ENCODE results near the gene SNRPD2. TPM values are rescaled to one million over a fixed set of nuclear protein-coding genes. Genes with fewer than 3 reads are reported as not detected.

The SNRPD2 gene
- total RNA-seq = 100 to 1,000 TPM; 117 to 159 (median 152) TPM

DNA sequence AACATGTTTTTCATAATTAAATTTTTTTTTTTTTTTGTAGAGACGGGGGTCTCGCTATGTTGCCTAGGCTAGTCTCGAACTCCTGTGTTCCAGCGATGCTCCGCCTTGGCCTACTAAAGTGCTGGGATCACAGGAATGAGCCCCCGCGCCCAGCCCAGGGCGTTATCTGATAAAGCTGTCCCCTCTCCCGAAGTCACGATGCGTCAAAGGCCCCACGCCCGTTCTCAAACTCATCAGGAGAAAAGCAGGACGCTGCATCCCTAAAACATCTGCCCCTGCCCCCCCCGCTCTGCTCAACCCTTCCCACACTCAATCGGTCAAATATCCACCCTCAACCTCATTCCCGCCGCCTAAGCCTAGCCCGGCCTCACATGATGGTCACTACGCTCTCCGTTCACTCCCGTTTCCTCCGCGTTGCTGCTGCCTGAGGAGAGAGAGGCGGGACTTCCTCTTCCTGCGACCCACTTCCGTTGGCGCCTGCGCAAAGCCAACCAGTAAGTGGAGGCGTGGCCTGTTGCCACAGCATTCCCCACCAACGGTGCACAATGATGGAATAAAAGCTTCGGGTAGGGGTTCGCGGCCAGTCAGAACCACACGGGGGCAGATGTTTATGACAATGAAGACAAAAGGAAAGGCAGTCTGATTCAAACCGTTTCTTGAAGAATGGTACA lies at the start of gene SNRPD2:
SNRPD2 (minus strand) TSS at position 438 of the 671 bp plus-strand sequence; CDS start at position 373, 65 bp downstream.
- TF ChIP-seq, protein P1, sequence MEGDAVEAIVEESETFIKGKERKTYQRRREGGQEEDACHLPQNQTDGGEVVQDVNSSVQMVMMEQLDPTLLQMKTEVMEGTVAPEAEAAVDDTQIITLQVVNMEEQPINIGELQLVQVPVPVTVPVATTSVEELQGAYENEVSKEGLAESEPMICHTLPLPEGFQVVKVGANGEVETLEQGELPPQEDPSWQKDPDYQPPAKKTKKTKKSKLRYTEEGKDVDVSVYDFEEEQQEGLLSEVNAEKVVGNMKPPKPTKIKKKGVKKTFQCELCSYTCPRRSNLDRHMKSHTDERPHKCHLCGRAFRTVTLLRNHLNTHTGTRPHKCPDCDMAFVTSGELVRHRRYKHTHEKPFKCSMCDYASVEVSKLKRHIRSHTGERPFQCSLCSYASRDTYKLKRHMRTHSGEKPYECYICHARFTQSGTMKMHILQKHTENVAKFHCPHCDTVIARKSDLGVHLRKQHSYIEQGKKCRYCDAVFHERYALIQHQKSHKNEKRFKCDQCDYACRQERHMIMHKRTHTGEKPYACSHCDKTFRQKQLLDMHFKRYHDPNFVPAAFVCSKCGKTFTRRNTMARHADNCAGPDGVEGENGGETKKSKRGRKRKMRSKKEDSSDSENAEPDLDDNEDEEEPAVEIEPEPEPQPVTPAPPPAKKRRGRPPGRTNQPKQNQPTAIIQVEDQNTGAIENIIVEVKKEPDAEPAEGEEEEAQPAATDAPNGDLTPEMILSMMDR (IDR thresholded peaks at IDR 0.05; ENCODE audit: low read depth) = no peak

DNA sequence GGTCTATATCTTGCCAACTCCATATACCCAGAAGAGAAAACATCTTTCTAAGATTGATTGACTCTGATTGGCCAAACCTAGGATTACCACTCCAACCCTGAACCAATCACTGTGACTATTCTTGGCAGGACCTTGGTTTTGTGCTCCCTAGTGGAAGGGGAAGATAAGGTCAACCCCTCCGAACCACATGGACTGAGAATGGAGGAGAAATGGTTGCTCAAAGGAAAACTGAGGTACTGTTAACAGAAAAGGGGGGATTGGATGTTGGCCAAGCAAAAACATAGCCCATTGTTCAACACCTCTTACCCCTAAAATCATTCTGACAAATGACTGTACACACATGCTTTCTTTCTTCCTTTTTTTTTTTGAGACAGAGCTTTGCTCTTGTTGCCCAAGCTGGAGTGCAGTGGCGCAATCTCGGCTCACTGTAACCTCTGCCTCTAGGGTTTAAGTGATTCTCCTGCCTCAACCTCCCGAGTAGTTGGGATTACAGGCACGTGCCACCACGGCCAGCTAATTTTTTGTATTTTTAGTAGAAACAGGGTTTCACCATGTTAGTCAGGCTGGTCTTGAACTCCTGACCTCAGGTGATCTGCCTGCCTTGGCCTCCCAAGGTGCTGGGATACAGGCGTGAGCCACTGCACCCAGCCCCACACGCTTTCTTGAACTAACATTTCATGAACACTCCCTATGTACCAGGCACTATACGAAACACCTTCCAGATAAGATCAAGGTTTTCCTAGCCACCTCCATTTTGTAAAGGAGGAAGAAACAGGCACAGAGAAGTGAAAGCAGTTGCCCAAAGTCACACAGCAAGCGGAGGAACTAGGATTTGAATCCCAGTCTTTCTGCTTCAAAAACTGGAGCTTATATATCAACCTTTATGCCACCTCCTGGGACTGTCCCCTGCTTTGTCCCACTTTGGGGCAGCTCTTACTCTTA lies 48.0 kb upstream of the SNRPD2 start:
- TF ChIP-seq, protein P1 (IDR thresholded peaks at IDR 0.05; ENCODE audit: low read depth) = no peak

DNA sequence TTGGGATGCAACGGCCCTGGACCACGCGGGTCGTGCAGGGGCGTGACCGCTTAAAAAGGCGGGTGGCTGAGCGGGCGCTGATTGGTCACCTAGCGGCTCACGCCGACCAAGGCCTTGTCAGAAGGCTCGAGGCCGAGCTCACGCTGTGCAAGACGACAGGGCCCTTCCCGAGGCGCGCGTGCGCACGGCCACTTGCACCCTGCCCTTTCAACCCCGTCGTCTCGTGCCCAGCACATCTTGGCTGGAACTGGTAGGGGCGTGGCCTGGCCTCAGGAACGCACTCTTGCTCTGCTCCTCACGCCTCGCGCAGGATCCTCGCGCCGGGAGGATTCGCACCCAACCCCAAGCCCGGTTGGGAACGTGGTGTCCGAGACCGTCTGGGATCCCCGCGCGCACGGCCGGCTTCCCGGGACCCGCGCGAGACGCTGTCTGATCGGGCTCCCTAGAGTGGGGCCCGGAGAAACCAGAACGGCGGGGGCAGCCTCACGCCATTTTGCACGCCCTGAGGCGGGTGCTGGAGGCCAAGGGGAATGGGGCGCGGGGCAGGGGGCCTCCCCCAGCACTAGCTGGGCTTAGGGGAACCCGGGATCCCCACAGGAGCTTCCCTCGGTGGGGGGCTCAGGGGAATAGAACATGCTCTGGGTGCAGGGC lies 41.5 kb upstream of the SNRPD2 start, which contains the start of gene MEIOSIN:
MEIOSIN (plus strand) TSS at position 280 of the 651 bp plus-strand sequence. CDS start 1,938 bp downstream, outside the sequence.
- TF ChIP-seq, protein P1 (IDR thresholded peaks at IDR 0.05; ENCODE audit: low read depth) = no peak

DNA sequence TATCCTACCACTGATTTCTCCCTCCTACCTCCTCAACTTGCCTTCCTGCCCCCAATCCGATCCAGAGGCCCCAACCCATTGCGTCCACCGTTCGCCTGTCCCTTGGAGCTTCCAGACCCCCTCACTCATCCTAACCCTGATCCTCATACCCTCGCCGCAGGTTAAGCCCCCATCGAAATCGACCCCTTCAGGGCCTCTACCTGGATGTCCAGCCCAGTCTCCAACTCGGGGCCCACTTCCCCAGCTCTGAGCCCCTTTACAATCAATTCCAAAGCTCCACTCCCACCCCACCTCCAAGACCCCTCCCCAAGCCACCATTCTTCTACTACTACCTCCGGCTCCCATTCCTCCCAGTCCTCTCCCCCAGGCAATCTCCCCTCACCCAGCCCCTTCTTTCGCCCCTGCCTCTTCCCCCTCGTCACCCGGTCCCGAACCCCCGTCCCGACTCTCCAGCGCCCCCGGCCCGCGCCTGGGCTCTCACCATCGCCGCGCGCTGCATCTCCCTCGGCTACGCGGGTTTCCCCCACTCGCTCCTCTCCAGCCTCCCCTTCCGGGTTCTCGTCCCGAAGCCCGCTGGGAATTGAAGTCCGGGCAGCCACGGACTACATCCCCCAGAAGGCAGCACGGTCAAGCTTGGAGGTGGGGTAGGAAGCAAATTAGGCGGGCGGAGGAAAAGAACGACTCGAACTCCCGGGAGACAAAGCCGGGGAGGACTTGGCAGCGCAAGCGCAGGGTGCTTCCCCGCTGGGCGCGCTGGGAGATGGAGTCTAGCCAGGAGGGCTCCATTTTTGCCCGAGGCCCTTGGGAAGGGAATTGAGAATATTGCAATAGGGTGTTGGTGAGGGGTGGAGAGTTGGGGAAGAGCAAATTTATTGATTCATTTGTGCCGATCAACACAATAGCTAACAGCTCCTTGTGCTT lies 38.9 kb upstream of the SNRPD2 start, which contains the start of gene FBXO46:
FBXO46 (minus strand) TSS at position 529 of the 921 bp plus-strand sequence. CDS start 17,401 bp downstream, outside the sequence.
- TF ChIP-seq, protein P1 (IDR thresholded peaks at IDR 0.05; ENCODE audit: low read depth) = no peak

DNA sequence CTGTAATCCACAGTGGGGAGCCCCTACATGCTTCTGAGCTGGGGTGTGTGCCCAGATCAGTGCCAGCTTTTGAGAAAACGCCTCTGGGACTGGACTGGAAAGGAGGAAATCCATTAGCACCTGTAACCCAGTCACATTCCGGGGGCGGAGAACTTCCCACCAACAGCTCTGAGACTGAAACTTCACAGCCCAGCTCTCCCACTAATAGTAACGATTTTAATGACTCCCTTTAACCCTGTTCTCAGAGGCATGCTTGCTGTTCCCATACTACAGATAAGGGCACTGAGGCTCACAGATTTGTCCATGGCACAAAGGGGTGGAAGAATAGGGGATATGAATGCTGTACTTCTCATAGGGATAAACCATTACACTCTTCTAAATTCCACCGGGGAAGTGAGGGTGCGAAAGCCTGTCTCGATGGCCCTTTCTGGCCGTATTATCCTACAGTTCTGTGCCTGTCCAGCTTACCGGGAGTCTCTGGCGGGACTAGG lies 38.1 kb upstream of the SNRPD2 start:
- TF ChIP-seq, protein P1 (IDR thresholded peaks at IDR 0.05; ENCODE audit: low read depth) = no peak

DNA sequence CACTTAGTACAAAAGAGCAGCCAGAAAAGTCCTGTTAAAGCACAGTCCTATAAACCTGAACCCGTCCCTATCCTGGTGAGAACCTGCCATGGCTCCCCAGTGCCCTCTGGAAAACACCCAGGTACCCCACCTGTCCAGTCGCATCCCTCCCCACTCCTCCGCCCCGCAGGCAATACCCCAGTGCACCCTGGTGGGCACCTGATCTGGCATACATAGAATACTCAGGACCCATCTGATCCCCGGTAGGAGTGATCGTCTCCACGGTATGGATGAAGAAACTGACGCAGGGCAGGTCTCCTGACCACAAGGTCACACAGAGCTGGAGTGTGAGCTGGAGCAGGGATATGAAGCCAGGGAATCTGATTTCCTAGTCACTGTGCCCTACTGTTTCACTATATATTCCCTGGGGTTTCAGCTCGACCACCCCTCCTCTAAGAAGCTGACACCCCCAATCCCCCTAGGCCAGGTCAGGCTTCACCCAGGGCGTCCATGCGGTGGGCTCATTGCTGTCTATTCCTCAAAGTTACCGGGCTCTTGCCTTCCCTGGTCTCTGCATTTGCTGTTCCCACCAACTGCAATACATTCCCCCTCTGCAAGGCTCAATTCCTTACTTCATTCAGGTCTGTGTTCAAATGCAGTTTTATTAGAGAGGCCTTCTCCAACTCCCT lies 26.4 kb upstream of the SNRPD2 start:
- TF ChIP-seq, protein P1 (IDR thresholded peaks at IDR 0.05; ENCODE audit: low read depth) = no peak

Data from subcutaneous adipose tissue (tissue), 4 donors.